Small intestine (tissue), 7 donors: ENCODE data around the gene DIDO1. TPM values are rescaled to one million over a fixed set of nuclear protein-coding genes. Genes with fewer than 3 reads are reported as not detected.
A peak's percentile ranks its signal among the peaks of the same experiment; 100 is the strongest.

Experiments
- DNase-seq, 2 donors: peaks; one replicate each; pipeline versions ENCODE4 v3.0.0 to v3.0.0-alpha.2; 2013
- FAIRE-seq: peaks from 2 replicates; lab custom pipeline; 2012; peaks lifted over from hg19 to GRCh38; lab: Jason Lieb, UNC
- H3K27ac ChIP-seq, 3 donors: one replicate each; pipeline ENCODE4 v1.5.1; 2013; ENCODE audit warnings: low read length in 2 of 3, mild to moderate bottlenecking in 2 of 3, control low read depth in 1 of 3, inconsistent platforms in 1 of 3, low read depth in 1 of 3, moderate library complexity in 1 of 3
- H3K27me3 ChIP-seq, 3 donors: one replicate each; pipeline ENCODE4 v1.6.1; 2013; ENCODE audit warnings: low read length in 3 of 3, inconsistent platforms in 1 of 3; ENCODE audit not compliant: control insufficient read depth in 3 of 3, insufficient read depth in 3 of 3
- H3K36me3 ChIP-seq, 3 donors: one replicate each; pipeline ENCODE4 v1.6.1; 2013; ENCODE audit warnings: low read length in 3 of 3, inconsistent platforms in 1 of 3, low read depth in 1 of 3, mild to moderate bottlenecking in 1 of 3, moderate library complexity in 1 of 3; ENCODE audit not compliant: control insufficient read depth in 3 of 3, insufficient read depth in 2 of 3
- H3K4me1 ChIP-seq, 3 donors: one replicate each; pipeline ENCODE4 v1.6.1; 2013; ENCODE audit warnings: low read length in 2 of 3, inconsistent platforms in 1 of 3, low read depth in 1 of 3, mild to moderate bottlenecking in 1 of 3, moderate library complexity in 1 of 3; ENCODE audit not compliant: control insufficient read depth in 3 of 3, insufficient read depth in 2 of 3
- H3K4me3 ChIP-seq, 3 donors: one replicate each; pipeline ENCODE4 v1.5.1; 2013; ENCODE audit warnings: low read length in 3 of 3, control low read depth in 1 of 3, inconsistent platforms in 1 of 3, low read depth in 1 of 3, mild to moderate bottlenecking in 1 of 3, moderate library complexity in 1 of 3
- H3K9me3 ChIP-seq, 2 donors: one replicate each; pipeline ENCODE4 v1.6.1; 2013; ENCODE audit warnings: low read depth in 1 of 2, low read length in 1 of 2; ENCODE audit not compliant: control insufficient read depth in 2 of 2, insufficient read depth in 1 of 2
- WGBS, 3 donors: extraction: QIAGEN DNeasy Blood & Tissue Kit; methylation state at CpG; one replicate each; pipeline ENCODE4 v1.1.7; 2013; 5-methylcytosine and 5-hydroxymethylcytosine counted together
- polyA plus RNA-seq, 4 donors: library from polyadenylated mRNA; stranded (reverse) in 3 of 4; unstranded in 1 of 4; fragments of 200-250 nt in 3 of 4; fragments of 120-200 nt in 1 of 4; gene quantifications; one replicate each; pipeline versions ENCODE4 v1.2.1 to v1.2.3, GENCODE V29; 2013
- donor health status: healthy with polysubstance abuse.
- donor health status: control.
- donor health status: control.
- donor health status: Bipolar disorder and iron deficiency.
- donor health status: healthy.

Gene DIDO1
- polyA plus RNA-seq, 4 donors = 11.6 to 49.4 (median 15.7) TPM

GRCh38 chr20:62885046-62885895 lies 41.0 kb downstream of the DIDO1 start:
- H3K27me3 ChIP-seq = no peaks in the 10 kb centered on the region
- H3K4me1 ChIP-seq = no peaks in the 10 kb centered on the region
- H3K4me3 ChIP-seq = no peak overlapping the region
- H3K36me3 ChIP-seq = peaks cover 21 to 61% (median 27%) of the 10 kb centered on the region in 3 donors
- DNase-seq = no peak
- H3K9me3 ChIP-seq = no peaks in the 10 kb centered on the region
- FAIRE-seq = no peak
- H3K27ac ChIP-seq = peak overlapping the region in 1 of 3 donors; percentile 57
- 69 to 83% (median 78%) methylated on average over 20 of the region's 20 CpGs for WGBS, 3 donors

- DNase-seq = no peak
- 64 to 80% (median 78%) methylated on average over 8 of the region's 8 CpGs for WGBS, 3 donors
- no peak overlapping the region for H3K27ac ChIP-seq
- H3K4me3 ChIP-seq = no peak overlapping the region
- H3K36me3 ChIP-seq = peaks cover 16 to 61% (median 22%) of the 10 kb centered on the region in 3 donors
- no peaks in the 10 kb centered on the region for H3K9me3 ChIP-seq
- no peaks in the 10 kb centered on the region for H3K4me1 ChIP-seq
- FAIRE-seq = no peak
- H3K27me3 ChIP-seq = no peaks in the 10 kb centered on the region
Observed at GRCh38 chr20:62884556-62884955, 41.7 kb downstream of the DIDO1 start.

GRCh38 chr20:62882426-62882825 lies 43.9 kb downstream of the DIDO1 start:
- Histone ChIP-seq H3K4me1 (peaks cover 0 to 2% (median 0%) of the 10 kb centered on the region in 3 donors), H3K4me3 (no peak overlapping the region), H3K9me3 (no peaks in the 10 kb centered on the region), H3K27me3 (no peaks in the 10 kb centered on the region), H3K36me3 (peaks cover 8 to 46% (median 14%) of the 10 kb centered on the region in 3 donors), H3K27ac (no peak overlapping the region)
- no peak for FAIRE-seq
- DNase-seq = no peak
- 90 to 94% (median 91%) methylated on average over 15 of the region's 15 CpGs for WGBS, 3 donors

DNA sequence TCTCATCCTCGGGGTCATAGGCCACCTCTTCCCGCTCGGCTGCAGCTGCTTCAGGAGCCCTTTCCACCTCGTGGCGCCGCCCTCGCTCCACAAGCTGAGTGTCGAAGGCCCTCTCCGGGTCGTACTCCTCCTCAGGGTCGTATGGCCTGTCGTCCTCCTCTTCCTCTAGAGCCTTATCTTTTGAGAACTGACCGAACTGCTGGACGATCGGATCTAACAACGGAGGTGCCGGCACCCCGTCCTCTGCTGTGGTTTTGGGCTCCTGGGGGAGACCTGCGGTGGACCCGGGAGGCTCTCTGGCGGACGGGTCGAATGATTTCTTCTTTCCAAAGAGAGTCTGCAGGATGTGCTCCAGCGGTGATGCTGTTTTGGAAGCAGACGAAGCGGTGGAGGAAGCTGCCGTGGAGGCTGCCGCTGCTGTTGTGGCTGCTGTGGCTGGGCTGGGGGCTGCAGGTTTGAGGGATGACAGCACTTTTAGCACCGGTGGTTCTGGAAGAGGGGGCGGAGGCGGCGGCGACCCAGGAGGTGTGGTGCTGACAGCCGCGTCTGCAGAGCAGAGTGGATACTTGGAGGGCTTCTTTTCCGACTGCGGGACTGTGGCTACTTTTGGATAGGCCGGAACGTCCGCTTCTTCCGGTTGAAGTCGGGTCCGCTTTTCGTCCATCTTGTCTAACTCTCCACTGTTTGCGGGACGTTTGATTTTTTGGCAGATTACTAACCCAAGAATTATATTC lies 44.5 kb downstream of the DIDO1 start:
- no peak overlapping the region for H3K4me3 ChIP-seq
- no peak for FAIRE-seq
- DNase-seq = no peak
- no peak overlapping the region for H3K27ac ChIP-seq
- H3K36me3 ChIP-seq = peaks cover 6 to 43% (median 12%) of the 10 kb centered on the region in 3 donors
- 94 to 96% (median 95%) methylated on average over 46 of the region's 46 CpGs for WGBS, 3 donors
- H3K27me3 ChIP-seq = no peaks in the 10 kb centered on the region
- H3K4me1 ChIP-seq = peaks cover 0 to 7% (median 0%) of the 10 kb centered on the region in 3 donors
- H3K9me3 ChIP-seq = no peaks in the 10 kb centered on the region

GRCh38 chr20:62880935-62881661 lies 45.2 kb downstream of the DIDO1 start:
- DNase-seq = no peak
- no peak for FAIRE-seq

GRCh38 chr20:62880147-62880934 lies 46.0 kb downstream of the DIDO1 start:
- DNase-seq (no peak), FAIRE-seq (no peak)
- peaks cover 4 to 31% (median 8%) of the 10 kb centered on the region in 3 donors for H3K36me3 ChIP-seq
- no peak overlapping the region for H3K4me3 ChIP-seq
- H3K4me1 ChIP-seq = peaks cover 0 to 20% (median 0%) of the 10 kb centered on the region in 3 donors
- H3K27me3 ChIP-seq = no peaks in the 10 kb centered on the region
- no peak overlapping the region for H3K27ac ChIP-seq
- 94 to 95% (median 95%) methylated on average over 36 to 37 of the region's 37 CpGs for WGBS, 3 donors
- H3K9me3 ChIP-seq = no peaks in the 10 kb centered on the region

More at GRCh38 chr20:62880935-62881661, 45.2 kb downstream of the DIDO1 start:
- Histone ChIP-seq H3K27ac (no peak overlapping the region), H3K9me3 (no peaks in the 10 kb centered on the region), H3K27me3 (no peaks in the 10 kb centered on the region), H3K4me1 (peaks cover 0 to 14% (median 0%) of the 10 kb centered on the region in 3 donors), H3K36me3 (peaks cover 4 to 37% (median 8%) of the 10 kb centered on the region in 3 donors), H3K4me3 (no peak overlapping the region)
- WGBS, 3 donors = 94 to 96% (median 95%) methylated on average over 39 to 45 of the region's 45 CpGs

DNA sequence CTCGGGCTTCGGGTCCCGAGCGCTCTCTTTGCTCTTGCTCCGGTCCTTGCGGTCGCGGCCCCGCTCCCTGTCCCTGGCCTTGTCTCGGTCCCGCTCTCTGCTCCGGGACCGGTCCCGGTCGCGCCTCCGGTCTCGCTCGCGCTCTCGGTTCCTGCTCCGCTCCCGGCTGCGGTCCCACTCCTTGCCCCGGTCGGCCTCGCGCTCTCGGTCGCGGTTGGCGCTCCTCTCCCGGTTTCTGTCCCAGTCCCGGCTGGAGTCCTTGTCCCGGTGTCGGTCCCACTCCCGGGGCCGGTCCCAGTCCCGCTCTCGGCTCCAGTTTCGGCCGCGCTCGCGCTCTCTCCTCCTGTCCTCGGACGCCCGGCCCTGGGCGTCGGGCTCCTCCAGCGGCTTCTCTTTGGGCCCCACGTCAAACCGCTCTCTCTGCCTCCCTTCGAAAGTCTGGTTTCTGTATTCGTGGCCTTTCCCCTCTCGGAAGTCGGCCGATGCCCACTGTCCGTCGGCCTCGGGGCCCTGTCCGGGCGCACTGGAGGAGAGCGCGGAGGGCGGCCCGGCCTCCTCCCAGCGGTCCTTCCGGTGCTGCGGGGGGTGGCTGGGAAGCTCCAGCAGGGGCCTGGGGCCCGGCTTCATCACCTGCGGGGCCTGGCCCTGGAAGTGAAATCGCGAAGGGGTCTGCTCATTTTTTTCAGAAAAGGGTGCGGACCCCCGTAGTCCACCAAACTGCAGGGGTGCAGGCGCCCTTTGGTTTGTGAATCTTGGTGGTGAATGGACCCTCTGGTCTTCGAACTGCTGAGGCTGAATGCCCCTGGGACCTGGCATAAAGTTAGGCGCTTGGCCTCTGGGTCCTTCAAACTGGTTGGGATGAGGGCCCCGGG lies 46.8 kb downstream of the DIDO1 start:
- DNase-seq (no peak), FAIRE-seq (no peak)
- Histone ChIP-seq H3K36me3 (peaks cover 4 to 31% (median 8%) of the 10 kb centered on the region in 3 donors), H3K4me1 (peaks cover 0 to 20% (median 0%) of the 10 kb centered on the region in 3 donors), H3K4me3 (no peak overlapping the region), H3K27me3 (no peaks in the 10 kb centered on the region), H3K9me3 (no peaks in the 10 kb centered on the region), H3K27ac (no peak overlapping the region)
- WGBS, 3 donors = 82 to 93% (median 91%) methylated on average over 79 to 80 of the region's 80 CpGs
